GM03348 (cell line): ENCODE measurements around the gene AMBRA1.

Experiments
- DNase-seq: peaks from one replicate; pipeline ENCODE4 v3.0.0; 2012; ENCODE audit warnings: low spot score

AMBRA1 gene

DNA sequence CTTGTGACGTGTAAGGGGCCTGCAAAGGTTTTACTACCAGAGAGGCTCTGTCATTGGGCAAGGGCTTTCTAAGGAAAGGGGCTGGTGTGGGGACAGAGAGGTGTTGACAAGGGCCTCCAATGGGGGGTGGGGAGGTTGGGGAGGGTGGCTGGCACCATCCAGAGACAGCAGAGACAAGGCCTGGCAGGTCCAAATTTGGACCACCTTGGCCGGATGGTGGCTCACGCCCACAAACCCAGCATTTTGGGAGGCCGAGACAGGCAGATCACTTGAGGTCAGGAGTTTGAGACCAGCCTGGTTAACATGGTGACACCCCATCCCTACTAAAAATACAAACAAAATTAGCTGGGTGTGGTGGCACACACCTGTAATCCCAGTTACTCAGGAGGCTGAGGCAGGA, 200.1 kb downstream of the AMBRA1 start:
- DNase-seq = no peak

DNA sequence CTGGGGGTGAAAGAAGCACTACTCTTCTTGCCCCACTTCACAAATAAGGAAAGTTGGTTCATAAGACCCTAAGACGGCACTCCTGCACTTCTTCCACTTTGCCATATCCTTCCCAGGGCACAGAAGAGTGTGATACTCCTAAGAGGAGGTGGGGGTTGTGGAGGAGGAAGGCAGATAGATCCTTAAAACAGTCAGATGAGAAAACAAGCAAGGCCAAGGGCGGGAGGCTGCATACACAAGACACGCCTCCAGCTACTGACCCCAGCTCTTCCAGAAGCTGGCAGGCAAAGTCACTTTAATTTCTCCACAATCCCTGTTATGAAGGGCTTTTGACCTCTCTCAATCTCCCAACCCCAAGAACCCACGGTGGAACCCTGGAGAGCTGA, 200.6 kb downstream of the AMBRA1 start:
- DNase-seq = no peak

DNA sequence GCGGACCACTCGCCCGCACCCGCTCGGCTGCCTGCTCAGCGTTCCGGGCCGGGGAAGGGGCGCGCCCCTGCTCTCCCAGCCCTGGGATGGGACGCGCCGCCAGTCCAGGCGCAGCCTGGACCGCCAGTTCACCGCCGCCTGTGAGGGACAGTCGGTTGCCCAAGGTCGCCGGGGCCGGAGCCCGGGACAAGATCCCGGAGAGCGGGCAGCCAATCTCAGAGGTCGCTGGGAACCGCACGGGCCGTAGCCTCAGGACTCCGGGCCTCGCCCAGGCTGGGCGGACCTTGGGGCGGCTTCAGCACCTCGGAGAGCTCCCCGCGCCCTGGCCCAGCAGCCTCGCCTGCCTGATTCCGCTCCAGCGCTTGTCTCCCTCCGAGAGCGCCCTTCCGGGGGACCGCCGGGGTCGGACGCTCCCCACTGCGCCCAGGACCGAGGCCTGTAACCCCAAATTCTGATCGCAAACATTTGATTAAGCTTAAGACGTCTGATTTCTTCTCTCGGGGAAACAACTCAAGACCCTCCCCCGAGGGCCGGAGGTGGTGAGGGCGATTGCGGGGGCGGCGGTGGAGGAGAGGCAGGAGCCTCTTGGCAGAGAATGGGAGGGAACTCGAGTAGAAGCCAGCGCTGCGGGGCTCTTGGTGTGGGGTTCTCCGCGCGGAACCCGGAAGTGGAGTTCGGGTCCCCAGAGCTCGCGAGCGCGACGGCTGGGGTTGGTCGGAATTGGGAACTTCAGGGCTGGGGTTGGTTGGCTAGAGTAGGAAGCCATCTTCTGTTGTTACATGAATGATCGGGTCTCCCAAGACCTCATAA, 201.2 kb downstream of the AMBRA1 start:
- peak; percentile 96 for DNase-seq

DNA sequence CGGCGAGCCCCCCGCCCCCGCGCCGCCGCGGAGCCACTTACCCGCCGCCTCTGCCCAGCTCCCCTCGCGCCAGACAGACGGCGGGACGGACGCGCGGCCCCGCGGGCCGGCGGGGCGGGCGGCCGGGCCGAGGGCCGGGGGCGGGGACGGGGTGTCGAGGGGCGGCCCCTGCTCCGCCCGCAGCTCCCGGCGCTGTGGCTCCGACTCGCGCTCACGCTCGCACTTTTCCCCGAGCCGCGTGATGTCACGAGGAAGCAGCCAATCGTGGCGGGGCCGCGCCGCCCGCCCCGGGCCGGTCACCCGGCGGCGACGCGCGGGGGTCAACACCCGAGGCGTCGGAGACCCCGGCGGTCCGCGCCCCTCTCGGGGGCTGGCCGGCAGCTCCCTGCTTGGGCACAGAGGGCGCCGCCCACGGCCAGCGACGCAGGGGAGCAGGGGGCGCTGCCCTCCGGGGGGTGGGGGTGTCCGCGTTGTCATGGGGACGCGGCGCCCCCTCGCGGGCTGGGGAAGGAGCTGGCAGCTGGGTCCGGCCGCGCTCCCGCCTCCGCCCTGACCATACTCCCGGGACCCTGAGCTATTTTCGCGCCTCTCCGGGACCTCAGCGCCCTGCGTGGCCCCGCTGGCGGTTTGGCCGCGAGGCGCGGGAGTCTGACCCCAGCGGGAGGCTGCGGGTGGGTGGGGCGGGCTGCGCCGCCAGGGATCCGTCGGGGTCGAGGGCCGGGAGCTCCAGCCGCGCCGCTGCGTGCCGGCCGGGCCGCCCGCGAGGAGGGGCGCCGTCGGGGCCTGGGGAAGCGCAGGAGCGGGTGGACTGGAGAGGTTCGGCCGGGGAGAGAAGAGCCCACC, 202.0 kb downstream of the AMBRA1 start, which contains the start of gene CHRM4:
TSS of gene CHRM4 (minus strand) at position 199 of the 843 bp plus-strand sequence. CDS start 5,219 bp downstream, outside the sequence.
- peak; percentile 60 for DNase-seq

DNA sequence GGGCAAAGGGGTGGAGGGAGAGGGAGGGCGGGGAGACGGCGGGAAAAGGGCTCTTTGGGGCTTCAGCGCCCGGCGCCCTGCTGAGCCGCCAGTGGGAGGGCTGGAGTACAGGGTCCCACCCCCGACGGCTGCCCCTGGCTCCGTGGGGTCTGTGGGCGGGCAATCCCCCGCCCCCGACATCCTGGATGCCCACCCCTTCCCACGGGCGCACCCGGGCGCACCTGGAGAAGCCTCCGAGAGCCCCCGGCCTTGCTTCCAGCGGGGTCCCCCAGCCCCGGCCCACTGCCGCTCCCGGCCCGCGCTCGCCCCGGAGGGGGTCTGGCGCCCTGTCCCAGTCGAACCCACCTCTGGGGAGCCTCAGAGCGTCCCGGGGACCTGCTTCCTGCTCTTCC, 202.6 kb downstream of the AMBRA1 start:
- no peak for DNase-seq

DNA sequence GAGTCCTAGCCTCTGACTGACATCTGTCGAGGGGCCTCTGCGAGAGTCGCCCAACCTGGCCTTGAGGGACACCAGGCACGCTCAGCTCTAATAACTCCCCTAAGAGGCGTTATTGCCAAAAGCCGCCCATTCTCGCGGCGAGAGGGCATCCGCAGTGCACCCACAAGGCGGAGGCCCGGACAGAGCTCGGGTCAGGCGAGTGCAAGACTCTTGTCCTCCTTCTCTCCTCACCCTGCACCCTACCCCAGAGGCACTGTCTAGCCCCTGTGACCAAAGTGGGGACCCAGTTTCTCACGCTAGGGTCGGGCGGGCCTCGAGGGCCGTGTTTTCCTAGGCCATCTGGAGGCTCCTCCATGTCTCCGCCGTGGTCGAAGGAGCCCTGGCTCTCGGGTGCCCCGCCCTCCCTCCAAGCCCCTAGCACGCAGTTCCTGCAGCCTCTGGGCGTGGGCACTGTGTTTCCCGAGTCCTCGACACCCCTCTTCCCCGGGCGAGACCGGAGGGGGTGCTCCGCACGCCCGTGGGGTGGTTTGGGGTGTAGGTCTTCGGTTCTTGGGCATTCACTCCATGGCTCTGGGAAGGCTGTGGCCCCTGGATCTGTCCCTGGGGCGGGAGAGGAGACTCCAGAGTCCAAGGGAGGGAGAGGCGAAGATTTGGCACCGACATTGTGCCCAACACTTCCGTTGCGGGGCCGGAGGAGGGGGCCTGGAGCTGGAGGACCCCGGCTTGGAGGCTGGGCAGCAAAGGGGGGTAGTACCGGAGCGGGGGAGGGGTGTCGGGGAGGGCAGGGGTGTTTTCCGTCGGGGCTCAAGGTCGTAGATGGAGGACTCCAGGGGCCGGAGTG, 203.3 kb downstream of the AMBRA1 start:
- no peak for DNase-seq

DNA sequence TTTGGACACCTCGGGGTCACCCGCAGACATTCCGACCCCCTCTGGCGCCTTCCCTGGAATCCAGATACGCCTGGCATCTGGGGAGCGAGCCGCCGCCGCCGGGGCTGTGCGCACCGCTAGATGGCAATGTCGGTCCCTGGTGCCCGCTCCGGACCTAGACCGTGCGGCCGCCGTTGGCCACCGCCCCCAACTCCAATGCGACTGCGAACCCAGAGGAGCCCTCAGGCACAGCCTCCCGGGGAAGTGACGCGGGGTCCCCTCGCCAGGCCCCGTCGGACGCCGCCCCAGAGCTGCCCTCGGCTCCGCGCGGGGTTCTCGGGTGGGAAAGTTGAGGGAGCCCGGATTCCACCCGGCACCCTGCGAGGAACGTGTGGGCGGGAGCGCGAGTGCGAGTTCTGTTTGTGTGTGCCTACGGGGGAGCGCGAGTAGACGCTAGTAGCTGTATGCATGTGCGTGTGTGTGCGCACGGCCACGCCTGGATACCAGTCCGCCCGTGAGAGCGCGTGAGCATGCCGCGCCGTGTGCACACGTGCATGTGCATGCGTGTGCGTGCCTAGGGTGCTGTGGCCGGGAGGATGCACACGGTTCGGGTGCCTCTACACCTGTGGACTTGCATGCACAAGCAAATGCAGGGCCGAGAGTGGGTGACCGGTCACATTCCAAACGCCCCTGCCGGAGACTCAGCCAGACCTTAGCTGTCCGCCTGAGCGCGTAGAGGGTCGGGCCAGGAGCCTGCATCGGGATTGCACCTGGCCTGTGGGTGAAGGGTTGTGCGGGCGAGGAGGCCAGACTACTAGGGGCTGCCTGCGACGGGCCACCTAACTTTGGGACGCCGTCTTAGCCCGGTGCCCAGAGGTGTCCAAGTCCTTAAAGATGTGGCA, 204.1 kb downstream of the AMBRA1 start:
- peak; percentile 92 for DNase-seq

DNA sequence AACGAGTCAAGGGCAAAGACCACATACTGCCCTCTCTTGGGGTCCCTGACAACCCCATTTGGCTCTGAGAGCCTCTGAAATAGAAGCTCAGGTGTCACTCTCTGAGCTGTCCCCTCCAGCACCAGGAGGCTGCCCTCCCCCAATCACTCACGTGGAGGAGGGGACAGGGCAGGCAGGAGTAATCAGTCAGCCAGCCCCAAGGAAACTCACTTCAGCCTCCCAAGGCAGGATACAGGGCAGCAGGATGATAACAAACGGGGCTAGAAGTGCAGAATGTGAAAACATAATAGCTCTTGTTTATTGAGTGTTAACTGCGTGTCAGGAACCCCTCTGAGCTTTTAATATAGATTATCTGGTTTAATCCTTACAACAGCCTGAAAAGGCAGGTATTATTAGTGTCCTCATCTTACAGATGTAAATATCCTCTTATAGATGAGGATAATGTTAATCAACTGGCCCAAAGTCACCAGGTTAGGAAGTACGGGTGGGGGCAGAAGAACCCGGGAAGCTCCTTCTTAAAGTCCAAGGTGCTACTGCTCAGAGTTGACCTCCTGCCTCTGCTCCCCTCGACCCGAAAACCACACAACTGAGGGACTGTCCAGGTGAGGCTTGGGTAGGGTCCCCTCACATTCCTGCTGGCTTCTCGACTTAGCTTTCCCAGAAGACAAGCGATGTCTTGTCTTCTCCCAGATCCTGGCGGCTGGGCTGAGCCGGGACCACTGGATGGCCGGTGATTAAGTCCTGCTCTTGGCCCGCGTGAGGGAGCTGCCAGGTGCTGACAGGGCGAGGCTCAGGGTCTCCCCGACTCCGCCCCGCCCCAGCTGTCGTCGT, 205.0 kb downstream of the AMBRA1 start:
- DNase-seq = no peak

DNA sequence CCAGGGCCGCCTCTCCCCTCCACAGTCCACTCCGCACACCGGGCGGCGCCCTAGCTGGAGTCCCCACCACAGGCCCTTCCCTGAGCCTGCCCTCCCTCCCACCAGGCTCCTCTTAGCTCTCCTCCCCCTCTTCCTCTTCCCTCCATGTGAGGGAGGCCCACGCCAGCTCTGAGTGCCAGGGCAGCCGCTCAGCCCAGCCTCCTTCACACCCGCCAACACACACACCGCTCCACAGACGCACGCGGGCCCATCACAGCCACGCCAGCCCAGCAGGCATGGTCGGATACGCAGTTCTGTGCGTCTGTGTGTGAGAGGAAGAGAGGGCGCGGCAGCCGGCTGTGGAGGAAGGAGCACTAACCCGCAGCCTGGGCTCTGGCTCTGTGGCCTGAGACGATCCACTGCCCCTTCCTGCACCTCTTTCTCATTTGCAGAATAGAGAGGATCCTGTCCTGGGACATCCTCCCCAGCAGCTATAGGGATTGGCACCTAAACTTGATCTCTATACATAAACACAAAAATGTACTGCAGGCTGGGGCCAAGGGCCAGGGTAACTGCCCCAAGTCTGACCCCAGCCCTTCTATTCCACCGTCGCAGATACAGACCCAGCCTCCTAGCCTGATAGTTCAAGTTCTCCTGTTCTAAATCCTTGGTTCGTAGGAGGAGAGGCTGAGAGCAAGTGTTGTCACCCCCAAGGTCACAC, 205.8 kb downstream of the AMBRA1 start:
- no peak for DNase-seq

DNA sequence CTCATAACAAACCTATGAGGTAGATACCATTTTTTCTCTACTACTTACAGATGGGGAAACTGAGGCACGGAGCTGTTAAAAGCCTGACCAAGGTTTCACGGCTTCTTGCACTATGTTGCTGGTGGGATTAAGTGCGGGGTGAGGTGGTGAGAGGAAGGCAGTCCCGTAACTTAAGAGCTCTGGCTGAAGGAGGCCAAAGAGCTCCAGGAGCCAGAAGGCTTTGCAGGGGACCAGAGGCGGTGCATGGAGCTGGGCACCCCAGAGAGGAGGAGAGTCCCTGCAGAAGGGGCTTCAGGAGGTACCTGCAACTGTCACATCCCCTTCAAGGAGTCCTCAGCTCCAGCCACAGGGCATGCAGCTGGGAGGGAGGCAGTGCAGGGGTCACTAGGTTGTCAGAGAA, 206.4 kb downstream of the AMBRA1 start:
- no peak for DNase-seq

DNA sequence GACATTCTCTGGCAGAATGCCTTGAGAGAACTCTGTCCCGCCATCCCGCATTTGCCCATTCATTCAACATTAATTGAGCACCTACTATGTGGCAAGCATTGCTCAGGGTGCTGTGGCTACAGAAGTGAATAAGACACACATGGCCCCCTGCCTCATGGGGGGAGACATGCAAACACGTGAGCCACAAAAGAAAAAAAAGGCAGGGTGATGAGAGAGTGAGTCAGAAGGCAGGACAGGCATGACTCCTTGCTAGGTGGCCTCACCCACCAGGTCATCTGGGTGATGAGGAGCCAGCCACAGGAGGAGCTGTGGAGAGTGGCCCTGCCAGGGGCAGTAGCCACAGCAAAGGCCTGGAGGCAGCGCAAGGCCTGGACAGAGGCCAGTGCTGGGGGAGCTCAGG, 207.1 kb downstream of the AMBRA1 start:
- DNase-seq = no peak

DNA sequence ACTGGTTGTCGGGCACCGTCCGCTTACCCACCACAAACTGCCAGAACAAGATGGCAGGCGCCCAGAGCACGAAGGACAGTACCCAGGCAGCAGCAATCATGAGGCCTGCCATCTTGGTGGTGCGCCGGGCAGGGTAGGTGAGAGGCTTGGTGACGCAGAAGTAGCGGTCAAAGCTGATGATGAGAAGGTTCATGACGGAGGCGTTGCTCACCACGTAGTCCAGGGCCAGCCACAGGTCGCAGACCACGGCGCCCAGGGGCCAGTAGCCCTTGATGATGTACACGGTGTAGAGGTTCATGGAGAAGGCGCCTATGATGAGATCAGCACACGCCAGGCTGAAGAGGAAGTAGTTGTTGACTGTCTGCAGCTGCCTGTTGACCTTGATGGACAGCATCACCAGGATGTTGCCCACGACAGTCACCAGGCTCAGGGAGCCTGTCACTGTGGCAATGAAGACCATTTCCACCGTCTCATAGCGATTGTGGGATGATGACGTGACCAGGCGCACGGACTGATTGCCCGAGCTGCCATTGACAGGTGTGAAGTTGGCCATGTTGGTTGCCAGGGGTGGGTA, 207.7 kb downstream of the AMBRA1 start:
- no peak for DNase-seq

DNA sequence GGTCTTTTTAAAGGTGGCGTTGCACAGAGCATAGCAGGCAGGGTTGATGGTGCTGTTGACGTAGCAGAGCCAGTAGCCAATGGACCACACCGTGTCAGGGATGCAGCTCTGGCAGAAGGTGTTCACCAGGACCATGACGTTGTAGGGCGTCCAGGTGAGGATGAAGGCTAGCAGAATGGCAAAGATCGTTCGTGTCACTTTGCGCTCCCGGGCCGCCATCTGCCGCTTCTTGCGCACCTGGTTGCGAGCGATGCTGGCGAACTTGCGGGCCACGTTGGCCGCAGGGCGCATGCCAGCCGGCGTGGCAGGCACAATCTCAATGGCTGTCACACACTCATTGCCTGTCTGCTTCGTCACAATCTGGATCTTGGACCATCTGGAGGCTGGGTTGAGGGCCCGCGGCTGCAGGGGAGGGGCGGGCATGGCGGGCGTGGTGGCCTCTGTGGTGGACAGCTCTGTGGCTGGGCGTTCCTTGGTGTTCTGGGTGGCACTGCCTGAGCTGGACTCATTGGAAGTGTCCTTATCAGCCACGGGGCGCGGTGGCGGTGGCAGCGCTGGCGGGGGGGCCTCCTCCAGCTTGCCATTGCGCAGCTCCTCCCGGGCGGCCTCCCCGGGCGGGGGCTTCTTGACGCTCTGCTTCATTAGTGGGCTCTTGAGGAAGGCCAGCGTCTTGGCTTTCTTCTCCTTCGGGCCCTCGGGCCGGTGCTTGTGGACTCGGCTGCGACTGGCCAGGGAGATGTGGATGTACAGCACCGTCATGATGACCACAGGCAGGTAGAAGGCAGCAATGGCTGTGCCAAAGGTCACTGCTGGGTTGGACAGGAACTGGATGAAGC, 208.4 kb downstream of the AMBRA1 start:
- no peak for DNase-seq

DNA sequence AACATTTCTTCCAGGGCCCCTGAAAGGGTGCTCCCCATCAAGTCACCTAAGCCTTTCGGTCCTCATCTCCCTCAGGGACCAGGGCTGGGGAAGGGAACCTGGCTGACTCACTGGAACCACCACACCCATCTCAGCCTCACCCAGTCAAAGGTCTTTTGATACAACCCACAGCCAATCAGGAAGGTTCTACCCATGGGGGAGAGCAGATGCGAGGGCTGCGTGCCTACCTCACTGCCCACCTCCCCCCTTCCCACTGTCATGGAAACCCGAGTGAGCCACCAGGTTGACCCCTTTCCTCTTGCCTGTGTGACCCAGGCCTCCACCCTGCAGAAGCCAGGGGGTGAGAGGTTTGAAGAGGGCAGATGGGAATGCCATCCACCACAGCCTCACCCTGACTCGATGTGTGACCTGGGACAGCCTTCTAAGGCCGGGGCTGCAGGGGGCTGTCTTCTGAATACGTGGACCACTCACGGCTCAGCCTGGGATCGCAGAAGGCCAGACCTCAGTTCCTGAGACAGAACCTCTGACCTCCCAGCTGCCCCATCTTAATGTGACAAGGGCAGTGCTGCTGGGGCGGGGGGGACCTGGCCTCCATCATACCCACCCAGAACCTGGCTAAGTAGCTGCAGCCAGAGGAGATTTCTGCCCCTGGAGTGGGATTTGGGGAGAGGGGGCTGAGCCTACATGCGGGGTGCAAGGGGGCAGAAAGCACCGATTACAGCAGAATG, 209.7 kb downstream of the AMBRA1 start:
- no peak for DNase-seq

DNA sequence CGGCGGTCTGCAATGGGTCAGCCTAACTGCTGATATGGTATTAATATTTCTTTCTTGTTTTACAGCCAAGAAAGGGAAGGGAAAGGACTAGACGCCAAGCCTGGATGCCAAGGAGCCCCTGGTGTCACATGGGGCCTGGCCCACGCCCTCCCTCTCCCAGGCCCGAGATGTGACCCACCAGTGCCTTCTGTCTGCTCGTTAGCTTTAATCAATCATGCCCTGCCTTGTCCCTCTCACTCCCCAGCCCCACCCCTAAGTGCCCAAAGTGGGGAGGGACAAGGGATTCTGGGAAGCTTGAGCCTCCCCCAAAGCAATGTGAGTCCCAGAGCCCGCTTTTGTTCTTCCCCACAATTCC, 210.4 kb downstream of the AMBRA1 start:
- no peak for DNase-seq

DNA sequence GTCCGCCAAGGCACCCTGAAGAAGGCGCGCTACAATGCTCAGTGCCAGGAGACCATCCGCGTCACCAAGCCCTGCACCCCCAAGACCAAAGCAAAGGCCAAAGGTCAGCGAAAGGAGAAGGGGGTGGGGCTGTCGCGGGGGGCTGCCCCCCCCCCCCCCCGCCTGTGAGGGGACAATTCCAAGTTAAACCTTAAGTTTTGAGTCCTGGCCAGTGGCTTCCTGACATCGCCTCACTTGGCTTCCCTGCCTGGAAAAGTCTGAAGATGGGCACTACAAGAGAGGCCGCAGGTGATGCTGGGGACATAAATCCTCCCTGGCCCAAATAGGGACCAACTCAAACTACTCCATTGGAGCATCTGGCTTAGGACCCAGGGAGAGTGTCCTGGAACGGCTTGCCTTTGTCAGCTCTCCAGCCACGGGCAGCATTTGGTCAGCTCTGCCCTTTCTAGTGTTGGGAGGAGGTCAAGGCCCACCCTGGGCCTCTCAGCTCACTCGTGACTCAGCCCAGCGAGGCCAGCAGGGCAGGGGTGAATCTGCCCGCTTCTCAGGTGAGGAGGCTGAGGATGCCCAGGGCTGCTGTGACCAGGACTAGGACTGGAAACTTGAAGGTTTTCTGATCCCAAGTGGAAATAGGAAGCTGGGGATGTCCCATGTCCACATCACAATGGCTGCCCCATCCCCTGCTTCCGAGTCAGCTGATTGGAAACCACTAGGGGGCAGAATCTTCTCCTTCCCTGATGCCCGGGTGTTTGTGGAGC, 211.0 kb downstream of the AMBRA1 start:
- DNase-seq = peak; percentile 80
